Adrenal gland (tissue), 12 donors: Measurements from ENCODE around the gene NCK2. TPM values are rescaled to one million over a fixed set of nuclear protein-coding genes. Genes with fewer than 3 reads are reported as not detected.

Experiments
- DNase-seq, 7 donors: peaks; one replicate each; pipeline ENCODE4 v3.0.0-alpha.2; 2019 to 2020
- H3K27ac ChIP-seq, 5 donors: fragments of 200-600 bp; sonication (generic) in 4 of 5; 1 replicate in 3 of 5; 2 replicates in 2 of 5; pipeline versions ENCODE4 v1.5.1 to v1.8.0; 2016 to 2020; ENCODE audit warnings: mild to moderate bottlenecking in 1 of 5
- H3K27me3 ChIP-seq: fragments of 200-600 bp; 2 replicates; pipeline ENCODE4 v1.8.0; 2021
- H3K36me3 ChIP-seq, 2 donors: fragments of 200-600 bp; replicated peaks in 1 of 2; 1 replicate in 1 of 2; 2 replicates in 1 of 2; pipeline versions ENCODE4 v1.5.1 to v1.8.0; 2018 to 2022
- H3K4me1 ChIP-seq, 2 donors: fragments of 200-600 bp; replicated peaks in 1 of 2; 1 replicate in 1 of 2; 2 replicates in 1 of 2; pipeline versions ENCODE4 v1.5.1 to v1.8.0; 2018 to 2021
- H3K4me3 ChIP-seq, 4 donors: fragments of 200-600 bp; sonication (generic) in 3 of 4; one replicate each; pipeline ENCODE4 v1.5.1; 2016 to 2018
- H3K9me3 ChIP-seq, 3 donors: fragments of 200-600 bp; sonication (generic) in 1 of 3; replicated peaks in 1 of 3; 1 replicate in 2 of 3; 2 replicates in 1 of 3; pipeline versions ENCODE4 v1.5.1 to v1.8.0; 2016 to 2021
- CTCF ChIP-seq, 6 experiments: fragments of 450-650 bp in 4 of 6; fragments of 200-600 bp in 2 of 6; sonication (generic) in 1 of 6; IDR thresholded peaks; 1 replicate in 5 of 6; 2 replicates in 1 of 6; pipeline versions ENCODE4 v1.5.1 to v1.8.0; 2016 to 2021; ENCODE audit warnings: antibody characterized with exemption in 6 of 6, mild to moderate bottlenecking in 2 of 6, moderate library complexity in 1 of 6
- POLR2A ChIP-seq, 2 donors: fragments of 450-650 bp; IDR thresholded peaks; one replicate each; pipeline ENCODE4 v1.6.1; 2017; ENCODE audit warnings: antibody characterized with exemption in 2 of 2, mild to moderate bottlenecking in 2 of 2, moderate library complexity in 1 of 2
- WGBS, 4 donors: extraction: QIAGEN DNeasy Blood & Tissue Kit in 2 of 4; methylation state at CpG; one replicate each; pipeline versions ENCODE4 v1.1.5 to v1.1.7; 2013 to 2017; 5-methylcytosine and 5-hydroxymethylcytosine counted together
- intact Hi-C, 2 donors: fragments of 100-400 bp; cut with DNase I; formaldehyde crosslinking; loops; one replicate each; pipeline versions ENCODE4 v1.14.1 to v1.15.0; 2022 to 2023
- polyA plus RNA-seq, 3 donors: library from polyadenylated mRNA; stranded (reverse); fragments of 200-250 nt in 2 of 3; fragments of 350-450 nt in 1 of 3; fragmentation: Illumina TruSeq in 1 of 3; extraction: RNeasy Lipid Tissue Mini Kit (QIAGEN cat#74804) in 1 of 3; gene quantifications; one replicate each; pipeline ENCODE4 v1.2.3, GENCODE V29; 2013 to 2014
- total RNA-seq, 9 donors: library from RNA; depleted of rRNA in 4 of 9; stranded (reverse); fragments of >200 nt in 4 of 9; fragments of 120-200 nt in 1 of 9; fragmentation: NEBNext Ultra II Directional in 1 of 9; extraction: Animal tissue kit (Norgen Biotek cat#: 25700) in 1 of 9; gene quantifications; one replicate each; pipeline versions ENCODE4 v1.1.0 to v1.2.4, GENCODE V29; 2013 to 2023
- donor health status: healthy with polysubstance abuse.
- donor health status: Bipolar disorder and iron deficiency.
- donor health status: DM: yes; HTN: yes; CAD: no.
- donor health status: DM: no; HTN: no; CAD: no.
- donor health status: DM: no; HTN: no; CAD: no.
- donor health status: DM: yes; HTN: yes; CAD: no.

Gene NCK2
- total and polyA plus RNA-seq, 12 donors = 13.7 to 56.0 (median 37.3) TPM

DNA sequence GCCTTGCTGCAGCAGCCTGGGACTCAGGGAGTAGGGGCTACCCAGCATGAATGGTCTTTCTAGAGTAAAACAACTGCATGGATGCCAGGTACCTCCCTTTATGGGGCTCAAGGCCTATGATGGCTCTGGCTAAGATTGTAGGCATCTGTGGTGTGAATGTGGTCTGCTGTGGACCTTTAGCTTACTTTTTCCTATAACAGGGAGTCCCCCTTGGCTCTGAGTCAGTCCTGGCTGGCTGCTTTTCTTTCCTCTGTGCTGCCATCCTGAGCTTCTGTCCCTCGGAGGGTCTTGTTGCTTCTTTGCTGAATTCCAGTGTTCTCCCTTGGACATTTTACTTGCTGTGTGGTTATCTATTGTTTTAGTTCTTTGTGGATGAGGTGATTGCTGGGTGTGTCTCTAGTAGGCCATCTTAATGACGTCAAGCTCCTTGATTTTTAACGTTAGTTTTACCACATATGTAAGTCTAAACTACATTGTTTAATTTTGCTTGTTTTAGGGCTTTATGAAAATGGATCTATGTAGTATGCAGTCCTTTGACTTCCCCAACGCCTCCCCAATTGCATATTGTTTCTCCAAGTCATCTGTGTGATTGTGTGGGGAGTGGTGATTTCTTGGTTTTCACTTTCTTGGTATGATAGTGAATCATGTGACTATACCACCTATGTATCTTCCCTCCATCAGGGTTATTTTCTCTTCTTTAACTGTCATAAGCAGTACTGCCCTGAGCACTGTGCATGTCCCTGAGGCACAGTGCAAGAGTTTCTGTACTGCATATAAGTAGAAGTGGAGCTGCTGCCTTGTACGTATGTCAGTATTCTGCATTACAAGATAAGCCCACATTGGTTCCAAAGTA is 92.4 kb downstream of the NCK2 start:
- 91 to 98% (median 95%) methylated on average over 5 of the region's 5 CpGs for WGBS, 4 donors
- Histone ChIP-seq H3K36me3 (no peaks in the 10 kb centered on the region), H3K27ac (no peak overlapping the region), H3K9me3 (peaks cover 0 to 10% (median 5%) of the 10 kb centered on the region in 3 donors), H3K4me1 (no peaks in the 10 kb centered on the region), H3K27me3 (no peaks in the 10 kb centered on the region), H3K4me3 (no peak overlapping the region)
- intact Hi-C loops = no loop called here
- no peak for DNase-seq
- no peak for TF ChIP-seq POLR2A (IDR thresholded peaks at IDR 0.05)
- TF ChIP-seq CTCF (IDR thresholded peaks at IDR 0.05) = no peak

GRCh38 chr2:105839793-105840192 is 95.1 kb downstream of the NCK2 start:
- H3K36me3 ChIP-seq = no peaks in the 10 kb centered on the region
- no peak overlapping the region for H3K27ac ChIP-seq
- no peak overlapping the region for H3K4me3 ChIP-seq
- no peak for TF ChIP-seq CTCF (IDR thresholded peaks at IDR 0.05)
- no peak for TF ChIP-seq POLR2A (IDR thresholded peaks at IDR 0.05)
- no peaks in the 10 kb centered on the region for H3K27me3 ChIP-seq
- WGBS, 4 donors = 77 to 89% (median 77%) methylated on average over 4 of the region's 4 CpGs
- intact Hi-C loops = no loop called here
- DNase-seq = no peak
- H3K4me1 ChIP-seq = no peaks in the 10 kb centered on the region
- H3K9me3 ChIP-seq = peaks cover 0 to 6% (median 0%) of the 10 kb centered on the region in 3 donors

GRCh38 chr2:105840933-105841332 is 96.2 kb downstream of the NCK2 start:
- H3K4me1 ChIP-seq = no peaks in the 10 kb centered on the region
- no peak for DNase-seq
- no peaks in the 10 kb centered on the region for H3K36me3 ChIP-seq
- H3K27ac ChIP-seq = no peak overlapping the region
- TF ChIP-seq CTCF (IDR thresholded peaks at IDR 0.05) (no peak), POLR2A (IDR thresholded peaks at IDR 0.05) (no peak)
- H3K27me3 ChIP-seq = no peaks in the 10 kb centered on the region
- intact Hi-C loops = no loop called here
- H3K9me3 ChIP-seq = peaks cover 0 to under 1% (median 0%) of the 10 kb centered on the region in 3 donors
- H3K4me3 ChIP-seq = no peak overlapping the region
- 93 to 96% (median 95%) methylated on average over 4 of the region's 4 CpGs for WGBS, 4 donors

GRCh38 chr2:105841551-105841950 is 96.8 kb downstream of the NCK2 start:
- no peak for TF ChIP-seq POLR2A (IDR thresholded peaks at IDR 0.05)
- no peak for TF ChIP-seq CTCF (IDR thresholded peaks at IDR 0.05)
- intact Hi-C loops = no loop called here
- H3K4me1 ChIP-seq = no peaks in the 10 kb centered on the region
- no peak for DNase-seq
- H3K36me3 ChIP-seq = no peaks in the 10 kb centered on the region
- no peak overlapping the region for H3K27ac ChIP-seq
- H3K27me3 ChIP-seq = no peaks in the 10 kb centered on the region
- H3K4me3 ChIP-seq = no peak overlapping the region
- whole genome bisulfite sequencing, 4 donors = 56 to 74% (median 61%) methylated on average over 2 of the region's 2 CpGs
- no peaks in the 10 kb centered on the region for H3K9me3 ChIP-seq
